ENCODE measurements around the gene CDC42EP3.

The CDC42EP3 gene

DNA sequence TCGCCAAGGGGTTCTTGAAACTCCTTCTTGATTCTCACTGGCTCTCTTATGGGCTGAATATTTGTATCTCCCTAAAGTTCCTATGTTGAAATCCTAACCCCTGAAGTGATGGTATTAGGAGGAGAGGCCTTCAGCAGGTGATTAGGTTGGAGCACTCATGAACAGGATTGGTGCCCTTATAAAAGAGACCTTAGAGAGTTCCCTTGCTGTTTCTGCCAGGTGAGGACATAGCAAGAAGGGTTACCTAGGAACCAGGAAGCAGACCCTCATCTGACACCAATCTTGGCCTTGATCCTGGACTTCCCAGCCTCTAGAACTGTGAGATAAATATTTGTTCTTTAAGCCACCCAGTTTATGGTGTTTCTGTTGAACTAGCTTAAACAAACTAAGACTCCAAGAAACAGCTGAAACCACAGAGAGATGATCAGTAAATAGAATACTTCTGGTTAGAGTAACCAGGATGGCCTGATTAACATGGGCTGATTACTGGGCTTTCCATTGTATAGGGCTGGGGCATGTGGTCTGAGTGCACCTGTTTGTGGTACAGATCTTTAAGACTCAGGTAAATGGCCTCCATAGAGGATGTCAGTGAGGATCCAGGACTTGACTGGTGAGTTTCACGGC lies 7.7 kb upstream of the CDC42EP3 start:
- Histone ChIP-seq H3K36me3 (ENCODE audit: control insufficient read depth, insufficient read depth, low read length) (no peaks in the 10 kb centered on the region), H3K27me3 (ENCODE audit: control insufficient read depth, insufficient read depth, low read length) (no peaks in the 10 kb centered on the region), H3K9ac (ENCODE audit: low read length) (no peak overlapping the region), H3K4me1 (ENCODE audit: control insufficient read depth, insufficient read depth, low read length) (no peaks in the 10 kb centered on the region), H3K9me3 (ENCODE audit: control insufficient read depth, low read length) (no peaks in the 10 kb centered on the region), H3K4me3 (ENCODE audit: low read length) (no peak overlapping the region)

- Histone ChIP-seq H3K4me3 (ENCODE audit: low read length) (no peak overlapping the region), H3K4me1 (ENCODE audit: control insufficient read depth, insufficient read depth, low read length) (peaks cover 5% of the 10 kb centered on the region), H3K9me3 (ENCODE audit: control insufficient read depth, low read length) (no peaks in the 10 kb centered on the region), H3K36me3 (ENCODE audit: control insufficient read depth, insufficient read depth, low read length) (no peaks in the 10 kb centered on the region), H3K9ac (ENCODE audit: low read length) (no peak overlapping the region), H3K27me3 (ENCODE audit: control insufficient read depth, insufficient read depth, low read length) (peaks cover under 1% of the 10 kb centered on the region)
Observed at GRCh38 chr2:37676274-37676673, 4.8 kb upstream of the CDC42EP3 start.

DNA sequence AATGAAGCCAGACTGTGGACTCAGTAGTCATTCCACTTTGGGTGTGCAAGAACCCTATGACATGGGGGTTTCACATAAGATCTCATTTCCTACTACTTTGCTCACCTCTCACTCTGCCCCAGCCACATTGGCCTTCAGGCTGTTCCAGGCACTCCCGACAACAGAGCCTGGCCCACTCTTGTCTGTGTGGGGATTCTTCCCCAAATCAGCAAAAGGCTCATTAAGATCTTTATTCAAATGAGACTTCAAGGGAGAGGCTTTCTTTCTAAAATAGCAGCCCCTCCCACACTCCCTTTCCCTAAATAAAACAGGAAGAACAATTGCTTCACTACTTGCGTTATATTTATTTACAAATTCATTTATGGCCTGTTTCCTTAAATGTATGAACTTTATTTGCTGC lies 3.5 kb upstream of the CDC42EP3 start:
- no peak overlapping the region for H3K4me3 ChIP-seq (ENCODE audit: low read length)
- no peak overlapping the region for H3K9ac ChIP-seq (ENCODE audit: low read length)
- peaks cover 10% of the 10 kb centered on the region for H3K4me1 ChIP-seq (ENCODE audit: control insufficient read depth, insufficient read depth, low read length)

GRCh38 chr2:37672870-37673184 lies 1.4 kb upstream of the CDC42EP3 start:
- peaks cover 13% of the 10 kb centered on the region for H3K27me3 ChIP-seq (ENCODE audit: control insufficient read depth, insufficient read depth, low read length)
- H3K9ac ChIP-seq (ENCODE audit: low read length), result peak overlapping the region; percentile 79
- peaks cover 10% of the 10 kb centered on the region for H3K4me1 ChIP-seq (ENCODE audit: control insufficient read depth, insufficient read depth, low read length)
- no peaks in the 10 kb centered on the region for H3K9me3 ChIP-seq (ENCODE audit: control insufficient read depth, low read length)
- no peaks in the 10 kb centered on the region for H3K36me3 ChIP-seq (ENCODE audit: control insufficient read depth, insufficient read depth, low read length)
- H3K4me3 ChIP-seq (ENCODE audit: low read length), result peak overlapping the region; percentile 55

More for the DNA sequence above, 3.5 kb upstream of the CDC42EP3 start:
- Histone ChIP-seq H3K9me3 (ENCODE audit: control insufficient read depth, low read length) (no peaks in the 10 kb centered on the region), H3K27me3 (ENCODE audit: control insufficient read depth, insufficient read depth, low read length) (peaks cover 13% of the 10 kb centered on the region), H3K36me3 (ENCODE audit: control insufficient read depth, insufficient read depth, low read length) (no peaks in the 10 kb centered on the region)

DNA sequence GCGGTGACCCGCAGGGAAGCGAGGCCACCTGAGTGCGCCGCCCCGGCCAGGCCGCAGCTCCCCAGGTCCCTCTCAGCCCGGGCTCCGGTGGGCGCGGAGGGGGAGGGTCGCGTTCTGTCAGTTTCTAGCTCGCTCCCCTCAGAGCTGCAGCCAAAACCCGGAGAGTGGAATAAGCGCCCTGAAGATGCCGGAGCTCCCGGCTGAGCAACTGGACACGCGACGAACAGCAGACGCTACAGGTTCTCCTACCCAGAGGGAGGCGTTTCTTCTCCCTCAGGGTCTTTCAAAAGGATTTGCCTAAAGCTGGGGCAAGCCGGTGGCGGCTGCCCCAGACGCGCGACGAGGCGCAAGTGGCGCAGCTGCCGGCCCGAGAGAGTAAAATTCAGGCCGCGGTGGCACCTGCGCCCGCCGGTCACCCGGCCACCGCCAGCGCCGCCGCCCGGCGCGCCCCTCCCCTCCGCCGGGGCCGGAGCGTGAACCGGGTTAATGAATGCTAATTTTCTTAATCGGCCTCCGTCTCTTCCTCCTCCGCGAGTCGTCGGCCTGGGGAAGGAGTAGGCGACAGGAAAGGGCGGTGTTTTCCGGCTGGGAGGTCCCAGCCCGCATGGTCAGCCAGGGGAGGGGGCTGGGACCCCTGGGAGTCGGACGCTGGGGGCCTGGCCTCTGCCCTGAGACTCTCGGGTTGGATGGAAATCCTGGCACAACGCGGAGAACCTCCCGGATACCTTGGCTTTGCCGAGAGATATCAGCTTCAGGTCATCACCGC lies 845 bp upstream of the CDC42EP3 start:
- peaks cover 10% of the 10 kb centered on the region for H3K4me1 ChIP-seq (ENCODE audit: control insufficient read depth, insufficient read depth, low read length)
- peaks cover 13% of the 10 kb centered on the region for H3K27me3 ChIP-seq (ENCODE audit: control insufficient read depth, insufficient read depth, low read length)
- no peaks in the 10 kb centered on the region for H3K9me3 ChIP-seq (ENCODE audit: control insufficient read depth, low read length)
- H3K36me3 ChIP-seq (ENCODE audit: control insufficient read depth, insufficient read depth, low read length), result no peaks in the 10 kb centered on the region
- peak overlapping the region; percentile 79 for H3K9ac ChIP-seq (ENCODE audit: low read length)
- peak overlapping the region; percentile 55 for H3K4me3 ChIP-seq (ENCODE audit: low read length)

- peaks cover 13% of the 10 kb centered on the region for H3K27me3 ChIP-seq (ENCODE audit: control insufficient read depth, insufficient read depth, low read length)
- peaks cover 10% of the 10 kb centered on the region for H3K4me1 ChIP-seq (ENCODE audit: control insufficient read depth, insufficient read depth, low read length)
- H3K36me3 ChIP-seq (ENCODE audit: control insufficient read depth, insufficient read depth, low read length), result no peaks in the 10 kb centered on the region
- H3K9me3 ChIP-seq (ENCODE audit: control insufficient read depth, low read length), result no peaks in the 10 kb centered on the region
- H3K4me3 ChIP-seq (ENCODE audit: low read length), result peak overlapping the region; percentile 55
- peak overlapping the region; percentile 79 for H3K9ac ChIP-seq (ENCODE audit: low read length)
Observed at GRCh38 chr2:37671816-37672103, 318 bp upstream of the CDC42EP3 start.

DNA sequence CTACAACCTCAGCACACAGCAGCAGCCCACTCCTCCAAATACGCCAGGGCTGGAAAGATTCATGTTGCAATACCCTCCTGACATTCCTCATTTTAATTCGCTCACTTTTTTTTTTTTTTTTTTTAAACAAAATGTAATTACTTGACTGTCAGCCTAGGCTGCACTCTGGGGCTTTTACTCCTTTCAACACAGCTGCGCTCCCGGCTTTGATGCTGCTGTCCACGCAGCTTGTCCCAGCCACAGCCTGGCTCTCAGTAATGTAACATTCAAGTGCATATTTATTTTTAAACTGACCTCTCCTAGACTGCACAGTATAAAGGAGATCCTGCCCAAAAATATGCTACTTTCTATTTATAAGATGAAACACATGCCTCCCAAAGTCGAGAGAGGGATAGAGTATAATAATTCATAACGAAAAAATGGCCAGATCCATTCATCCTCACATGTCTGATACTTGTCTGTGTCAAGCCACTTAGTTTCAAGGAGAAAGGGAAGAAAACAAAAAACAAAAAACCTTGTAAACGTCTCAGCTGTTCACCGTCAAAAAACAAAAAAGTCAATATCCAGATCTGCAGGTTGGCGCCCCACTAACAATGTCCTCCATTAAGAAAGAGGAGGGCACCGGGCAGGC lies 949 bp downstream of the CDC42EP3 start:
- Histone ChIP-seq H3K9me3 (ENCODE audit: control insufficient read depth, low read length) (no peaks in the 10 kb centered on the region), H3K9ac (ENCODE audit: low read length) (peak overlapping the region; percentile 69), H3K36me3 (ENCODE audit: control insufficient read depth, insufficient read depth, low read length) (no peaks in the 10 kb centered on the region), H3K4me3 (ENCODE audit: low read length) (peak overlapping the region; percentile 88), H3K4me1 (ENCODE audit: control insufficient read depth, insufficient read depth, low read length) (peaks cover 10% of the 10 kb centered on the region), H3K27me3 (ENCODE audit: control insufficient read depth, insufficient read depth, low read length) (peaks cover 13% of the 10 kb centered on the region)

DNA sequence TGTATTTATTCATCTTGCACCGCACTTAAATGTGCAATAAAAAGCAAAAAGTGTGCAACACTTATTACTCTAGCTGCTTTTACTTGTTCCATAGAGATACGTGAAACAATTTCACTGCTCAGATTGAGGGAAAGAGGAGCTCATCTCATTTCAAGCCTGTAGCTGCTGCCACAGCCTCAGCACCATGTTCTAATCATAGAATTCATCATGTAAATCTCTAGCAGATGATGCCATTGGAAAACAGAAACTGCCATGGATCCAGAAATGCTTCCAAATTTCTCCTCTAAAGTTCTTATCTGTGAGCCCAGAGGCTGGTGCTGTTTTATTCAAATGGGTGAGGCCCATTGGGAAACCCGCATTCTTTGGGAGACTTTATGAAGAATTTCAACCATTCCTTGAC lies 2.0 kb downstream of the CDC42EP3 start:
- H3K9ac ChIP-seq (ENCODE audit: low read length), result no peak overlapping the region
- H3K27me3 ChIP-seq (ENCODE audit: control insufficient read depth, insufficient read depth, low read length), result peaks cover 13% of the 10 kb centered on the region

GRCh38 chr2:37667704-37668103 lies 3.7 kb downstream of the CDC42EP3 start:
- H3K36me3 ChIP-seq (ENCODE audit: control insufficient read depth, insufficient read depth, low read length), result no peaks in the 10 kb centered on the region
- no peak overlapping the region for H3K4me3 ChIP-seq (ENCODE audit: low read length)
- no peak overlapping the region for H3K9ac ChIP-seq (ENCODE audit: low read length)
- H3K9me3 ChIP-seq (ENCODE audit: control insufficient read depth, low read length), result no peaks in the 10 kb centered on the region
- H3K4me1 ChIP-seq (ENCODE audit: control insufficient read depth, insufficient read depth, low read length), result peaks cover 9% of the 10 kb centered on the region
- peaks cover 13% of the 10 kb centered on the region for H3K27me3 ChIP-seq (ENCODE audit: control insufficient read depth, insufficient read depth, low read length)

More for the DNA sequence above, 2.0 kb downstream of the CDC42EP3 start:
- Histone ChIP-seq H3K4me3 (ENCODE audit: low read length) (no peak overlapping the region), H3K36me3 (ENCODE audit: control insufficient read depth, insufficient read depth, low read length) (no peaks in the 10 kb centered on the region), H3K9me3 (ENCODE audit: control insufficient read depth, low read length) (no peaks in the 10 kb centered on the region), H3K4me1 (ENCODE audit: control insufficient read depth, insufficient read depth, low read length) (peaks cover 10% of the 10 kb centered on the region)

GRCh38 chr2:37666772-37667171 lies 4.7 kb downstream of the CDC42EP3 start:
- Histone ChIP-seq H3K4me1 (ENCODE audit: control insufficient read depth, insufficient read depth, low read length) (peaks cover 5% of the 10 kb centered on the region), H3K4me3 (ENCODE audit: low read length) (no peak overlapping the region), H3K9ac (ENCODE audit: low read length) (no peak overlapping the region), H3K36me3 (ENCODE audit: control insufficient read depth, insufficient read depth, low read length) (no peaks in the 10 kb centered on the region), H3K27me3 (ENCODE audit: control insufficient read depth, insufficient read depth, low read length) (peaks cover 13% of the 10 kb centered on the region), H3K9me3 (ENCODE audit: control insufficient read depth, low read length) (no peaks in the 10 kb centered on the region)

- H3K4me3 ChIP-seq (ENCODE audit: low read length), result no peak overlapping the region
- peaks cover 2% of the 10 kb centered on the region for H3K4me1 ChIP-seq (ENCODE audit: control insufficient read depth, insufficient read depth, low read length)
Observed at GRCh38 chr2:37665604-37666362, 5.7 kb downstream of the CDC42EP3 start.

GRCh38 chr2:37665043-37665442 lies 6.4 kb downstream of the CDC42EP3 start:
- no peak overlapping the region for H3K4me3 ChIP-seq (ENCODE audit: low read length)
- H3K9ac ChIP-seq (ENCODE audit: low read length), result no peak overlapping the region
- no peaks in the 10 kb centered on the region for H3K36me3 ChIP-seq (ENCODE audit: control insufficient read depth, insufficient read depth, low read length)
- peaks cover 3% of the 10 kb centered on the region for H3K4me1 ChIP-seq (ENCODE audit: control insufficient read depth, insufficient read depth, low read length)
- peaks cover under 1% of the 10 kb centered on the region for H3K27me3 ChIP-seq (ENCODE audit: control insufficient read depth, insufficient read depth, low read length)
- H3K9me3 ChIP-seq (ENCODE audit: control insufficient read depth, low read length), result no peaks in the 10 kb centered on the region

More at GRCh38 chr2:37665604-37666362, 5.7 kb downstream of the CDC42EP3 start:
- H3K27me3 ChIP-seq (ENCODE audit: control insufficient read depth, insufficient read depth, low read length), result peaks cover 8% of the 10 kb centered on the region
- no peaks in the 10 kb centered on the region for H3K9me3 ChIP-seq (ENCODE audit: control insufficient read depth, low read length)
- no peak overlapping the region for H3K9ac ChIP-seq (ENCODE audit: low read length)
- H3K36me3 ChIP-seq (ENCODE audit: control insufficient read depth, insufficient read depth, low read length), result no peaks in the 10 kb centered on the region
